Measurements from ENCODE around the gene PLCD3.

GRCh38 chr17:45115015-45115625, 17.2 kb downstream of the PLCD3 start:
- no peak for TF ChIP-seq CTCF (IDR thresholded peaks at IDR 0.05)
- TF ChIP-seq POLR2A (IDR thresholded peaks at IDR 0.05): no peak

All from adrenal gland (tissue), 5 donors.